NCI-H2107 treated with DMSO at 0.1 percent for 48 hours (cell line): ENCODE measurements around the gene PLEKHS1.
"Not testable (repeated sequence)": the region's sequence is repeated elsewhere in the genome, so short reads cannot be mapped to it uniquely, and the experiment has no call there.

Experiments used
- DNase-seq: peaks from one replicate; lab custom pipeline; 2025; ENCODE audit not compliant: unreplicated experiment; lab: John Stamatoyannopoulos, UW

Gene PLEKHS1

DNA sequence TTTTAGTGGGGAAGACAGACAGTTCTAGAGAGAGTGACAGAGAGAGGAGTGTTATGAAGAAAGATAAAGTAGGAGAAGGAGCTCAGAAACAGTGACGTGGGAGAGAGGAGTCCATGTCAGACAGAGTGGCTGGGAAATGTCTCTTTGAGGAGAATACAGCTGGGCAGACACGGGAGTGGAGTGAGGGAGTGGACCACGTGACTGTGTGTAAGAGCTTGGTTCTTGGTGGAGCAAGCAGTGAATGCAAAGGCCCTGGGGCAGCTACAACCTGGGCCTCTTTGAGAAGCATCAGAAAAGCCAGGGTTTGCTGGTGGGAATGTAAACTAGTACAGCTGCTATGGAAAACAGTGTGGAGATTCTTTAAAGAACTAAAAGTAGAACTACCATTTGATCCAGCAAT lies 11.9 kb upstream of the PLEKHS1 start:
- no peak for DNase-seq

DNA sequence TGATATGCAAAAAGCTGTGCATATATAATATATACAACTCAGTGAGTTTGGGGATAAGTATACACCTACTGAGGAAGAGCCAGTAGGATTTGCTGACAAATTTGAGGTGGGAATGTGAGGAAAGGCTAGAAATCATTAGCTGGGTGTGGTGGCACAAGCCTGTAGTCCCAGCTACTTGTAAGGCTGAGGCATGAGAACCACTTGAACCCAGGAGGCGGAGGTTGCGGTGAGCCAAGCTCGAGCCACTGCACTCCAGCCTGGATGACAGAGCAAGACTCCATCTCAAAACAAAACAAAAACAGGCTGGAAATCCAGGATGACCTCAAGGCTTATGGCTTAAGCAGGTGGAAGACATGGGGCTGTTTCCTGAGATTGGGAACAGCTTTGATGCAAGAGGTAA lies 10.6 kb upstream of the PLEKHS1 start:
- no peak for DNase-seq

DNA sequence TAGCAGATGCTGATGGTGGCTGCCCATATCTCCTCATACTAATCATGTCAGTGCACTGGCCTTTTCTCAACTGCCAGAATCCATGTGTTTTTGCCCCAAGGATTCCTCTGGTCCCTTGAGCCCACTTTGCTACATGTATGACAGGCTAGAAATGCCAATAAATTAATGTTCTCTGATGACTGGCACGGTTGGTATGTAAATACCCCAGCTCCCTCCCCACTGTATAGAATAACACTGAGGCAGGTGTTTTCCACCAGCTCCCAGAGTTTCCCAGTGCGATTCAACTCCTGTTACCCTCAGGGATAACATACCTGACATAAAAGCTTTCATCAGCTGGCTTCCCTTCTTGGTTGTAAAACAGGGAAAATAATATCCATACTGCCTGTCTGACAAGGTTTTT lies 9.0 kb upstream of the PLEKHS1 start:
- no peak for DNase-seq

DNA sequence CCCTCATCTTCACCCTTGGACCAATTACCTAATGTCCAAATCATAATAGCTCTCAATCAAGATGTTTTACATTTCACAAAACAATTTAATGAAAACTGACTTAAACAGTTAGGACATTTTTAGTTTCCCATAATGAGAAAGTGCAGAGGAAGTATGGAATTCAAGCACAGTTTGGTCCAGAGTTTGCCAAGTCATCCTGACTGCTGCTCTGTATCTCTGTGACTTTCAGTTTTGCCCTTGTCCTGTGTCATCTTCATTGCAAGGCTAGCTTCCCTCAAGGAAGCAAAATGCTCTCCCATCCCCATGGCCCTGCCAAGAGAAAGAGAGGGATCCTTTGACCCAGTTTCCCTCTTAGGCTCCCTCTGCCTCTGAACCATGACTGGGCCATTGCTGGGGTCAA lies 7.9 kb upstream of the PLEKHS1 start:
- no peak for DNase-seq

GRCh38 chr10:113745374-113745773 lies 6.1 kb upstream of the PLEKHS1 start:
- DNase-seq: no peak

DNA sequence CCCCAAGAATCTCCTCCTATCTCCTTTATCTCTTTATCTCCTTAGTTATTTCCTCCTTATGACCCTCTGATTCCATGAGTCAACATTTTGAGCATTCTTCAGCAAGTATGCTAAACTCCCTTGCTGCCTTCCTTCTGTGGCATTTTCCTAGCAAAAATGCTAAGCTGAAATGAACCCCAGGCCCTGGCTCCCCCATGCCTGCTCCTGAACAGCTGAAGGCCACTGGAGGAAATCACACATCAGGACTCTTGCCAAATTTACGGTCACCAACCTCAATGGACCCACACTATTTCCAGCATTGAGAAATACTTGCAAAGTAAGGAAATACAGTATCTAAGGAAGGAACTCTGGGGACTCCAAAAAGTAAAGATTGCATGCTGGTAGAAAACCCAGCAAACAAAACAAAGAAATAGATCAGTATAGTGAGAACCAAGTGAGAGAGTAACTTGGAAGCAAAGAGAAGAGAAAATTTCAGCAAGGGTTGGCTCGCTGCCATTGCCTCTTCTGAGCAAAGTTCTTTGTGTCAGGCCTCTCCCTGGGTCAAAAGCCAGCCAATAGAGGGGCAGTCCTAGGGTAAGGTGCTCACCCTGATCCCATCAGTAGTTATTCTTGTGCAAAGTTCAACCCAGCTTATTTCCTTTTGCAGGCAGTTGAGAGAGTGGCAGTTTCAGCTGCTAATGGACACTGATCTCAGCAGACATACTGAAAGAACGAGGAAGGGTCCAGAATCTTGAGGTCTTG lies 5.1 kb upstream of the PLEKHS1 start:
- DNase-seq: no peak

- DNase-seq: no peak
Observed at GRCh38 chr10:113752553-113752952, 1.1 kb downstream of the PLEKHS1 start.

DNA sequence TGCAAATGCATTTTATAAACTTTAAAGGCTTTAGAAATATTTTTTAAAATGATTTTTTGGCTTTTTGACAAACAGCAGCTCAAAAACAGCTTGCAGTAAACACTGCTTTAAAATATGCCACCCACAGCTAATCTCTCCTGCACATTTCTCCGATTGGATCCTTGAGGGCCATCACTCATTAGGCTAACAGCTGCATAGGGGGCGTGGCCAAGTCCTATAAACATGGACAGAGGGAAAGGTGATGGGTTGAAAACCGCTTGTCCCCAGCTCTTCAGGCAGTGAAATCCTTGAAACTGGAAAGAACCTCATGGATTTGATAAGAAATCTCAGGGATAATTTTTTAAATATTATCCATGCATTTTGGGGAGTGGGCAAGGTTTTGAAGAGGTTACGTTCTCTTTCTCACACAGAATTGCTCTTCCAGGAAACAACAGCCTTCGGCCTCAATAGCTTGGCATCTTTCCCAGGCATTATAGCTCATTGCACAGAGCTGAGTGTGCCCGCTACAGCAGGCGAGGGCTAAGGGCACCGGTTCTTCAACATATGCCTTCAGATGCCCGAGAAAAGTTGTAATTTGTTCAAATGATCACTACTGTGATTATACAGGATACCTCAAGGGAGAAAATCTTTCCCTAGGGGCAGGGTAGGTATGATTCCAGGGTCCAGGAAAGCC lies 1.7 kb downstream of the PLEKHS1 start:
- DNase-seq: peak; percentile 20

DNA sequence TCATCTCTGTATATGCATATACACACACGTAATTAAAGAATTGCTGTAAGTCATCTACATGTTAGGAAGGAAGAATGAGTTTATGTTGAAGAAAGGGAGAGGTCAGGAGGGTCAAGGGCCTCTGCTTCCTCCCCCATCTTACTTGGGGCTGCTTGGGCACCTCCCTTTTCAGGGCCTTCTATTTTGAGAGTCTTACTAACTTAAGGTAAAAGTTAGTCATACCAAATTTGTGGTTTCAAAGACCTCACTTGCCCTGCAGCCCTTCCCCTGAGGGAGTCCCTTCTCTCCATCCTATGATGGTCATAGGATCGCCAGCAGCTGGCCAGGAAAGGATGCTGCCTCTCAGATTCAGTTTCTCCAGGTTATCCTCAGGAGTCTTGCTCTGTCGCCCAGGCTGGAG lies 2.6 kb downstream of the PLEKHS1 start:
- DNase-seq: no peak

GRCh38 chr10:113754768-113755167 lies 3.3 kb downstream of the PLEKHS1 start:
- no peak for DNase-seq

DNA sequence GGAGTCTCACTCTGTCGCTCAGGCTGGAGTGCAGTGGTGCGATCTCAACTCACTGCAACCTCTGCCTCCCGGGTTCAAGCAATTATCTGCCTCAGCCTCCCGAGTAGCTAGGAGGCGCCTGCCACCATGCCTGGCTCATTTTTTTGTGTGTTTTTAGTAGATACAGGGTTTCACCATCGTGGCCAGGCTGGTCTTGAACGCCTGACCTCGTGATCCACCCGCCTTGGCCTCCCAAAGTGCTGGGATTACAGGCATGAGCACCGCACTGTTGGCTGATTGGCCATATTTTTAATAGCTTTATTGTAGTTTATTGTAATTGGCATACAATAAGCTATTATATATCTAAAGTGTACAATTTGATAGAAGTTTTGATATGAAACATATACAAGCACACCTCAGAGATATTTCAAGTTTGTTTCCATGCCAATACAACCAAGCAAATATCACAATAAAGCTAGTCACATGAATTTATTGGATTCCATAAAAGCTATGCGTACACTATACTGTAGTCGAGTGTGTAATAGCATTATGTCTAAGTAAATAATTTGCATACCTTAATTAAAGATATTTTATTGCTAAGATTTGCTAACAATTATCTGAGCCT lies 5.6 kb downstream of the PLEKHS1 start:
- DNase-seq: no peak

- DNase-seq: no peak
Observed at GRCh38 chr10:113762083-113762482, 10.6 kb downstream of the PLEKHS1 start.

- DNase-seq: no peak
Observed at GRCh38 chr10:113764582-113764981, 13.1 kb downstream of the PLEKHS1 start.

DNA sequence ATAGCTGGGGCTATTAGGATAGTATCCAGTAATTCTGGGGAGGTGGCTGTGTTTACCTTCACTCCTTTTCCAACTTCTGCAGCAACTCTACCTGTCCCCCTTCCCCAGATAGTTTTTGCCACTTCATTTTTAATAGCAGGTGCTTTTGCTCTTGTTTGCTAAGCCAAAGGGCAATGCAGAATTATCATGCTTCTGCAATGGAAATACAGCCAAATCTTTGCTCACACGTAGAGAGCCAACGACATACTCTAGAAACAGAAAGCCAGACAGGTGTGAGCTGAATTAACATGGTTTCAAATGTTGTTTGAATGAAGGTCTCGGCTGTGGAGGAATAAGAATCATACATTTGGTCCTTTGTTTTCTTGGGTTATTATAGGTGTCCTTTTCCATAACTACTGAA lies 14.4 kb downstream of the PLEKHS1 start:
- DNase-seq: peak; percentile 8

- no peak for DNase-seq
Observed at GRCh38 chr10:113767222-113767621, 15.7 kb downstream of the PLEKHS1 start.

DNA sequence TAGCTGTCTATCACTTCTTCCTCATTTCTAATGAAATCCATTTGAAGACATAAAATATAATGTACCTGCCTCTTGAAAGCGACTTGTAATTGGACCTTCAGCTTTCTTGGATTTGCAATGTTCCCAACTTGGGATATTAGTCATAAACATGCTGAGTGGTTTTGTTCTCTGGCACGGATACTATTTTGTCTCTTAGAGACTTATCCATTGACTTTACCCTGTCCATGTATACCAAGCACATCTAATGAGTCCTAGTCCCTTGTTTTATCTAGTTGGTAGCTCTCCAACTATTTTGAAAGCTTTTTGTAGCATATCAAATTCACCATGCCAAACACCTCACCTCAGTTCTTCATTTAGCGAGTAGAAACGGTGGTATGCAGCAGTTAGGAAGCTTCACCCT lies 18.9 kb downstream of the PLEKHS1 start:
- DNase-seq: no peak

GRCh38 chr10:113771131-113771530 lies 19.6 kb downstream of the PLEKHS1 start:
- DNase-seq: not testable (repeated sequence)

DNA sequence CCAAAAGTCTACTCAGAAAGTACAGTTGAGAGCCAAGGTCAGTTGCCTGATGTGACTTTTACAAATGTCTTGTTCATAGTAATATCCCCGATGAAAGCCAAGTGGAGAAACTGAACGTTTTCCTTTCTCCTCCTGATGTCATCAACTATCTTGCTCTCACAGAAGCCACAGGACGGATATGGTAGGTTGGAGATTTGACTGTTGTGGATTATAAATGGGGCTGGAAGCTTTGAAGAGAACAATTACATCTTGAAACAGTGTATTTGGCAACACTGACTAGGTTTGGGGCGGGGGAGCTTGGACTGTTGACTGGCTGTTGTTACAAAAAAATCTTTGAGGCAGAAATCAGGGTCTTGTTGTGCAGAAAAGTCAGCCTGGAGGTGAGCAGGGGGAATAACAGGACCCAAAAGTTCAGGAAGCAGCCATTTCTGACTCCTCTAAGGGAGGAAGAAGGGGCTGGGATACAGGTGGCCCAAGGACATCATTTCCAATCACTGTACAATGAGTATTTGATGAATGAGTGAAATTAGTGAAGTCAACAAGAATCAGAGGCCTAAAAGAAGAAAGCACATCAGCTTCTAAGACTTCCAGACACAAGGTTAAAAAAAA lies 24.3 kb downstream of the PLEKHS1 start:
- no peak for DNase-seq

GRCh38 chr10:113776553-113776952 lies 25.1 kb downstream of the PLEKHS1 start:
- no peak for DNase-seq

- no peak for DNase-seq
Observed at GRCh38 chr10:113780681-113781250, 29.3 kb downstream of the PLEKHS1 start.

GRCh38 chr10:113782367-113782766 lies 30.9 kb downstream of the PLEKHS1 start:
- DNase-seq: no peak
